HG02798 (cell line): ENCODE measurements around the gene ANKRD16.

Source experiments
- ATAC-seq: cut with Tn5 transposase; IDR thresholded peaks from one replicate; pipeline ENCODE4 v1.9.1; 2021; ENCODE audit warnings: mild to moderate bottlenecking; ENCODE audit not compliant: unreplicated experiment, poor library complexity

Gene ANKRD16

DNA sequence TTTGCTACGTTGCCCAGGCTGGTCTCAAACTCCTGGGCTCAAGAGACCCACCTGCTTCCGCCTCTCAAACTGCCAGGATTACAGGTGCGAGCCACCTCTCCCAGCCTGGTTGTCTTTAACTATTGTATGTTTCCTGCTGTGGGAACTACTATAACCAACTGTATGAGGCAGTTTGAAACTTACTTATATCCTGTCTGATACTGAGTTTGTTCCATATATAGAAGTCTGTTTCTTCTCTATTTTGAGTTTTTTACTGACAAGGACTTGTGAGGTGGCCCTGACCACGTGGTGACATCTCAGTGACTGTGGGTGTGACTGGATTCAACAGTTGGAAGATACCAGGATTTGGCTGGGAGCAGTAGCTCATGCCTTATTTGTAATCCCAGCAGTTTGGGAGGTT is 14.5 kb upstream of the ANKRD16 start:
- ATAC-seq, result peak; percentile 93

DNA sequence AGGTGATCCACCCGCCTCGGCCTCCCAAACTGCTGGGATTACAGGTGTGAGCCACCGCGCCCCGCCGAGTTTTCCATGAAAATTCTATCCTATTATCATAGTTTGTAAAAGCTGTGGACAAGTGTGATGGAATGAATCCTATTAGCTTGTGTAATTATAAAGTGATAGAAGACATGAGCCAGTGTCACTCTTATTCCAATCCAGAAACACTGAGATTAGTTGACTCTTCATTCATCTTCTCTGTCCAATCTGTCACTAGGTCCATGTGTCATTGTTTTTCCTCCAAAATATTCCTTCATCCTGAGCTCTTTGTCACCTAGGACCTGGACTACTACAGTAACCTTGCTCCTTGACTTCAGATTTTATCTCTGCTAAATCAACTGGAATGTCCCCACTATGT is 13.9 kb upstream of the ANKRD16 start:
- no peak for ATAC-seq

DNA sequence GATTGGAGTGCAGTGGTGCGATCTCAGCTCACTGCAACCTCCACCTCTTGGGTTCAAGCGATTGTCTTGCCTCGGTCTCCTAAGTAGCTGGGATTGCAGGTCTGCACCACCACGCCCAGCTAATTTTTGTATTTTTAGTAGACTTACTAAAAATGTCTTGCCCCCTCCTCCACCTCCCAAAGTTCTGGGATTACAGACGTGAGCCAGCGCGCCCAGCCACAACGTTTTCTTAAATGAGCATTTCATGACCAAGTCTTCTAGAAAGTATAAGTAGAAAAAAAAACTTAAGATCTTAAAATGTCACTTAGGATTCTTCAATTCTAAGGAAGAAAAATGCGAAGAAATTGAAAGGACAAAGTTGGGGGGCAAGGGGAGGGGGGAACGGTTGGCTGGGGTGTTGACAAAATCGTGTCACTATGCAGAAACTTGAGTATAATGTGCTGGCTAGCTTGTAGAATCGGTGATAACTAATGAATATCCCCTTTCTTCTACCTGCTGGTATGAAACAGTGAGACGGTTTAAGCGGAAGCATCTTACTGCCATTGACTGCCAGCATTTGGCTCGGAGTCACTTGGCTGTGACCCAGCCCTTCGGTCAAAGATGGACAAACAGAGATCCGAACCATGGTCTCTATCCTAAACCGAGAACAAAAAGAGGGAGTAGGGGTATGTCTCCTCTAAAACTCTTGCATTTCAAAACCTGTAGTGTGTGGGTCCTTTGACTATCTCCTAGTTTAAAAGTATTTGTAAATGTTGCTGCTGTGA is 13.0 kb upstream of the ANKRD16 start:
- no peak for ATAC-seq

DNA sequence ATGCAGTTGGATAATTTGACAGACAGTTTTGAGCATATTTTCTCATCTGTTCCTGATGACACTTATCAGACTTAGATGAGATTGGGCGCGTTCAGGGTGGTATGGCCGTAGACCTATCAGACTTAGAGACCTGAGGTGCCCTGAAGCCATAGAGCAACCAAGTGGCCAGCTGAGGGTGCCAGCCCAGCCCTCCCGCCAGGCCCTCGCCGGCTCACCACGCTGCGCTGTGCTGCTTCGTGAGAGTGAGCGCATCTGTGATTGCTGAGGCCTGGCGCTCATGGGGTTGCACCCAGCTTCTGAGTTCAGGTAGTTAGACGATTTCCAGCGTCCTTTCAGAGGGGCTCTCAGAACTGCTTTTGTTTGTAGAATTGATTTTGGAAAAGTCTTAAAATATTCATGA is 10.6 kb upstream of the ANKRD16 start:
- ATAC-seq, result no peak

DNA sequence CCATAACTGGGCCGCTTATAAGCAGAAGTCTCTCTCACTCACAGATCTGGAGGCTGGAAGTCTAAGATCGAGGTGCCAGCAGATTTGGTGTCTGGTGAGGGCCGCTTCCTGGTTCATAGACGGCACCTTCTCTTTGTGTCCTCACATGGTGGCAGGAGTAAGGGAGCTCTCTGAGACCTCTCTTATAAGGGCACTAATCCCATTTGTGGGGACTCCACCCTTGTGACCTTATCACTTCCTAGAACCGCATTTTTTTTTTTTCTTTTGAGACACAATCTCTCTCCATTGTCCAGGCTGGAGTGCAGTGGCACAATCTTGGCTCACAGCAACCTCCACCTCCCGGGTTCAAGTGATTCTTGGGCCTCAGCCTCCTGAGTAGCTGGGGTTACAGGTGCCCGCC is 8.5 kb upstream of the ANKRD16 start:
- ATAC-seq, result no peak

DNA sequence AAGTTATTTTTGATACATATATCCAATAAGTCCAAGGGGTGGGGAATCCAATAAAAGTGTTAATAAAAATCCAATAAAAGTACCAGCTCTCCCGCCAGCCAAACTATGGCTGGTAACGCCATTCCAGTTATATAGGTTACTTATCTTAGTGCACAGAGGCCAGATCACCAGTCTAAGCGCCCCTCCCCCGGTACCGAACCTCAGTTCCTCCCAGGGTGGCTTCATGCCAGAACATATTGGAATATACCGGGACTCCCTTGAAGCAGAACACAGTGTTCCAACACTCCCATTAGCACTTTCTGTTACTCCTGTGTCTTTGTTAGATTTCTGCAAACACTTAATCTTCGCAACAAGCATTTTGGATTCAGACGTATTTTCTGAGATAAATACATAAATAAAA is 7.8 kb upstream of the ANKRD16 start:
- no peak for ATAC-seq

DNA sequence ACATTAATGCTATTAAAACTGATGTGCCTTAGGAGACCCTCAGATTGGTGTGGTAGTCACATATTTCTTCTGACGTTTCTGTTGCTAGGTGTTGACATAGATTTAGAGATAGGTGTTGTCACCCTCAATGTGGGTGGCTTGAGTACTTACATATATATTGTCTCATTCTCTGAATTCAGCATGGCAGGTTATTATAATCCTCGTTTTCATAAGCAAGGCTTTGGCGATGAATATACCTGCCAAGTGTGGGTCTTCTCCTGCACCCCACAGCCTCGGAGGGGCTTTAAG is 7.3 kb upstream of the ANKRD16 start:
- ATAC-seq, result no peak

DNA sequence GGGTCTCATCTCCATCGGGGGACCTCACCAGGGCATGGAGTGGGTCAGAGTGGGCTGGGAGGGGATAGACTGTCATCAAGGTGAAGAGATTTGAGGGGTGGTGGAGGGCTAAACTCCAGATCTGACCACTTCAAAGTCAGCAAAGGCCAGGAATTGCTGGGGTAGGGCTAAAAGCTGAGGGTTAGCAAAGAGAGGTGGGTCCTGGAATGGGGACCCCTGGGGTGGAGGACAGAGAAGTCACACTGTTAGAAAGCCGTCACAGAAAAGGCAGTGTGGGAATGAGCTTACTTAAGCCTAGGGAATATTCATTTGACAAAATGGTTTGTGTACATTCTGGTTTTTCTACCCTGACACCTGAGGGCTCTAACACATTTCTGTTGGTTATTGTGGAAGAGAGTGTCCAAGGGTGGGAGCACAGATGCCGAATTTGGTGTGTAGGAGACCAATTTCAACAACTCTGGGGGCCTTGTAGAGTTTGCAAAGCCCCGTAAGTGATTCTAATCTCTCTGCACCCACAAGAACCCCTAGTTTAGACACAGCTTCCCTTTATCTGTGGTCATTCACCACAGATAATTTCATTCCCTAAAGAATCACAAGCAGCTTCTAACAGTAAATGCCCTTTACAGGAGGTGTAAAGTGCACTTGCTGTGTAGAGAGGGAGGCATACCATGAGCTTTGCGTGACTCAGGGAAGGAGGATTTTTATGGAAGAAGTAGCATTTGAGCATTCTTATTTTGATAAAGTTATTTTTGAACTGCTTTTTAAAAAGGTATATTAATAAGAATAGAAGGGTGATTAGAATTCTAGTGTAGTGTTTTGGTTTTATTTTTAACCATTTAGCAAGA is 6.7 kb upstream of the ANKRD16 start:
- ATAC-seq, result no peak

DNA sequence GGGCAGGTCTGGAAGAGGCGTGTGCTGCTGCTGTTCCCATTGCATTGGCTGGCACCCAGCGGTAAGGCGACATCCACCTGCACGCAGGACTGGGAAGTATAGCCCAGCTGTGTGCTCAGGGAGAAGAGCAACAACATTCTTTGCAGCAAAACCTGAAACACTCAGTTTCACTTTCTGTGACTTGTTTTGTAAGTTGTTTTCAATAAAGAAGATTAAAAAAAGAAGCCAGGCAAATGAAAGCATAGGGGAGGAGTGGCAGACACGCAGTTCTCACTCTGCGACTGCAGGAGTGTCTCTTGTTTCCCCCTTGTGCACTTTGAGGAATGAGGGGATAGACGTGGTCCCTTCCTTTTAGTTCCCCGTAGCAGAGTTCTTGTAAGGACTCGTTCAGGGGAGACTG is 6.1 kb upstream of the ANKRD16 start:
- peak; percentile 70 for ATAC-seq

DNA sequence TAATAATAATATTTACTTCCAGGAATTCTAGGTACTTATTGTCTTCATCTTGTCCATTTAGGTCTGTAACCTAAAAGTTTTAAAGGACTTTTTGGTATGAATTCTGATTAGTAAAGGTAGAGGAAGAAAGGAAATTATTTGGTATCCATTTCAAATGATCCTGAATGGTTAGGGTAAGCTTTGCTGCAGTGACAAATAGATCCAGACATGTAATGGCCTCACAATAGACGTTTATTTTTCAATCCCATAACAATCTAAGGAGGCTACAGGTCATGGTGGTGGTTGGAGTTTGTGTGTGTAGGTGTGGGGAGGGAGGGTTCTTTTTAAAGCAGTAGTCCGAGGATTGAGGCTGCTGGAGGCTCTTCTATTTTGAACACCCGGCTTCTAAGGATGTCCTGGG is 5.7 kb upstream of the ANKRD16 start:
- no peak for ATAC-seq

DNA sequence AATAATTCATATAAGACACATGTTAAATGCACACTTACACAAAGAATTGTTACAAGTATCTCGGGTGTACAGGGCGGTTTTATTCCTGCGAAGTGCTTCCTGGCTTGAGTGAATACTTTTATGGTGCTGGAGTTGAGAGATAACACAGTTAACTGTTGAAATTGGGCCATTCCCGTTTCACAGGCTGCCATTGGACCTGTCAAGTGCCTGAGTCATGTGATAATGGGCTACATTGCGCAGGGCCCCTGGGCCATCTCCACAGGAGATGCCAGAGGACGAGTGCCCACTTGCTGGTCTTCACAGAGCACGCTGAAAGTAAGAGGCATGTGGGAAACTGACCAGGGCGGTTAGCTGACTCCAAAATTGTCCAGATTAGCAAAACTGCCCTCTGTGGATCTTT is 5.2 kb upstream of the ANKRD16 start:
- ATAC-seq, result no peak

DNA sequence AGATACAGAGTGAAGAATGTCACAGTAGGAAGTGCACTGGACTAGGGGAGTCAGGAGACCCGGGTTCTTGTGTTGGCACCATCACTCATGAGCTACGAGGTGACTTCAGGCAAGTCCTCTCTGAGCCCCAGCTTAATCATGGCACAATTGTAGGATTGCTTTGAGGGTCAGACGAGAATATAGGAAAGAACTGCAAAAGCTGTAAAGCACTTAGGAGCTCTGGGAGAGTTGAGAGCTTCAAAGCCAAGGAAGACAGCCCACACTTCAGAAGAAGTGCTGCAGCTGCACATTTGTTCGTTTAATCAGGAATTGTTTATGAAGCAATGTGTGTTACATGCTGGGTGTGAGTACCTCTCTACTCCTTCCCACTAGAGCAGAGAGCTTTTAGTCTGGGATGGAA is 4.7 kb upstream of the ANKRD16 start:
- no peak for ATAC-seq

DNA sequence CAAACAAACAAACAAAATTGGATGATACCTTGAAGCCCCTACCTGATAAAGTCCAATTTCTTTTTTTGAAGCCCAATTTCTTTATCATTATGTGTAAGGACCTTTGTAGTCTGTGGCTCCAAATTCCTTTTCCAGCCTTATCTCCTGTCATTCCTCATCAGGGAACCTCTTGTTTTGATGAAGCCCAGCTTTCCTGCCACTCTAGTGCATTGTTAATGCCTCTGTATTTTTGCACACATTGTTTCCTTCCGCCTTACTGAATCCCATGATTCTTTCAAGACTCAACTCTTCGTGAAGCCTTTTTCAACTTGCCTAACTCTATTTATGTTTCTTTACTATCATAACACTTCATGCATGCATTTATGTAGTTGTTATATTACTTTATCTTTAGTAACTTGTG is 3.6 kb upstream of the ANKRD16 start:
- ATAC-seq, result no peak

DNA sequence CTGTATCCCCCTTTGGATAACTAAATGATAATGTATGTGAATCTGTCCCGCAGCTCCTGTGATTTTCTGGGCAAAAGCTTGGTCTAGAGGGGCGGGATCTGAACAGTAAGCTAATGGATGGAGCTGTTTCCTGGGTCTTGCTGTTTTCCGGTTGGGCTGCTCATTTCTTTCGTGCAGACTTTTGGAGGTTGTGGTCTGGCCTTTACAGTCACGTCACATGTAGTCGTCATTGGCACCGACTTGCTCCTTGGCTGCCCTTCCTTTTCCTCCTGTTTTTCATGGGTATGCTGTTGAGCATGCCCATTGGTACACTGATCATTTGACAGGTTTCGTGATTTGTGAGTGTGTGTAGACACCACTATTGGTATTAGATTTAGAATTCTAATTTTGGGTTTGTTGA is 2.3 kb upstream of the ANKRD16 start:
- ATAC-seq, result no peak

DNA sequence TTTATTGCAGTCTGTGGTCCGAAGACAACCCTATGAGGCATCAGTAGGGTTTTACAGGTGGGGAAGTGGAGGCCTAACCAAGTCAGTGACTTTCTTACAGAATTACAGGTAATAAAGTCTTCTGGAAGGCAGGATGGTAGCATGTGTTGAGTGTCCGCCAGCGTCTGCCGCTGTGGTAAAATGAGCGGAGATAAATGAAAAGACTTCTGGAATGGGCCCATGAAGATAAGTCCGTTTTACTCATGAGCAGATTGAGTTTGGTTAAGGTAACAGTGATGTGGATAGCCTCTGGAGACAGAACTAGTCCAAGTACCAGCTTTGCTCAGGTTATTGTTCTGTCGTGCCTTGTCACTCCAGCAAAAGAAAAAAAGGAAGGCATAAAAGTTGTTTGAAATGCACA is 1.3 kb upstream of the ANKRD16 start:
- no peak for ATAC-seq

DNA sequence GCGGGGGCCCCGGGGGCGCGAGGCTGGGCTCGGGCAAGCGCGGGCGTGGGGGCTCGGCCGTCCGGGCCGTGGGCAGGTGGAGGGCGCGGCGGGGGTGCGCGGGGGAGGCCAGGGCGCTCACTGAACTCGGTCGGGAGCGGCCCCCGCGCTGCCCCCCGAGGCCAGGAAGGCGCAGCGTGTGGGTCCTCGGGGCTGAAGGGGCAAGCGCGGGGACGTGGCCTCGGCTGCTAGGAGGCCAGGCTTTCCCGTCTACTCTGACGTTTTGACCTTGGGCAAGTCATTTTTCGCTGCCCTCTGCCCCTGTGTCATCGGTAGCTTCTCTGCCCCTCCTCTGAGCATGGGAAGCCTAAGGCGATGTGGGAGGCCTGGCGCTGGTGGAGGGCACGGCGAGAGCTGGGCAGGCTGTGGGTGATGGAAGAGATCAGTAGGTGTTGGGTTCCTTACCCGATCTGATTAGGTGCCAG is 791 bp upstream of the ANKRD16 start:
- peak; percentile 4 for ATAC-seq

DNA sequence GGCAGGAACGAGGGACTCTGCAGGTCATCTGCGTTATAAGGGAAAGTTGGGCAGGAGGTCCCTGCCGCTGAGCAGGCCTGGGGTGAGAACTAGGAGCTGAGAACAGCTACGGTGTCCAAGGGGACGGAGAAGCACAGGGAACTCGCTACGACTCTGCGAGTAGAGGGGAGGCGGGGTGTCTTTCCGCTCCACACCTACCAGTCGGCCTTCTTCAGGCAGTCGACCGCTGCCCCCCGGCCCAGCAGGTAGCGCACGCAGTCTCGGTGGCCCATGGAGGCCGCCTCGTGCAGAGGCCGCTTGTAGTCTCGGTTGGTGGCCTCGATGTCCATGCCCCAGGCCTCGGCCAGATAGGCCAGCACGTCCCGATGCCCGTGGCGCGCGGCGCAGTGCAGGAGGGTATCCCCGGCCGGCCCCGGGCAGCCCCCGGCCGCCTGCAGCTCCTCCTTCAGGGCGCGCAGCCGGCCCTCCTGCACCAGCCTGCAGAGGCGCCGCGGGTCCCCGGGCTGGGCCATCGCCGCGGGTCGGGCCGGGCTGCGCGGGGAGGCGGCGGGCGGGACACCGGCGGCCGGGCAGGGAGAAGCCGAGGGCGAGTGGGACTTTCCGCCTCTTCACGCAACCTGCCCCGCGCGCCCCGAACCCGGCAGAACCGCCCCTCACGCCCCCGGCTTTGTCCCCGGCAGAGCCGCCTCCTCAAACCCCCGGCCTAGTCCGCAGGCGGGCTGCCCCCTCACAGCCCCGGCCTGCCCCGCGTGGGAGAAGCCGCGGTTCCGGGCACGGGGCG is 660 bp downstream of the ANKRD16 start:
- ATAC-seq, result peak; percentile 22

DNA sequence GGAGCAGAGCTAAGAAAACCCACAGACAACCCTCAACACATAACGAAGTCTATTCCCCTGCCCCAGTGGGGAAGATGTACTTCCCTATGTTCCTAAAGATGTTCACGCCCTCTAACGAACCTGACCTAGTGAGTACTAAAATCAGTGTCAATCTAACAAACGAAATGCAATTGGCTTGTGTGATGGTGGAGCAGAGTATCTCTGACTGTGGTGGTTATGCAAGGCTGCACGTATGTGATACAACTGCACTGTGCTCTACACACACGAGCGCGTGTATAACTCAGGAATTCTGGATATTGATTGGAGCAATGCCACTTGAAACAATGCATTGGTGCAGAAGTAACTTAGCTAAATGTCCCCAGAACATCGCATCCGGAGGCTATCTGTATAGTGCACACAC is 1.3 kb downstream of the ANKRD16 start:
- ATAC-seq, result no peak

DNA sequence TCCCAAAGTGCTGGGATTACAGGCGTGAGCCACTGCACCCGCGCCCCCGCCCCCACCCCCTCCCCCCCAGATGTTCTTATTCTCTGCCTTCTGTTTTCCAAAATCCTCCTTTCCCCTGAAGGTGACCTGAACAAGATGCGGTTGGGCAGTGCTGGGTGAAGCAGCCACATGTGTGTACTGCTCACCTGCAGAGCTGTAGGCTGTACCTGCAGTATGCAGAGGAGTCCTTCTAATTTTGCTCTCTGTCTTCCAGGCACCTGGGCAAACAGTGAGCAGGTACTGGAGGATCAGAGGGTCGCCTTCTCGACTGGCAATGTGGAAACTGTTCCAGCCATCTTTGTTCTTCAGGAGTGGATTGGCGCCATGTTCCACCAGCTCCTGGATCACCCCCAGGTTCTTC is 2.1 kb downstream of the ANKRD16 start:
- no peak for ATAC-seq

DNA sequence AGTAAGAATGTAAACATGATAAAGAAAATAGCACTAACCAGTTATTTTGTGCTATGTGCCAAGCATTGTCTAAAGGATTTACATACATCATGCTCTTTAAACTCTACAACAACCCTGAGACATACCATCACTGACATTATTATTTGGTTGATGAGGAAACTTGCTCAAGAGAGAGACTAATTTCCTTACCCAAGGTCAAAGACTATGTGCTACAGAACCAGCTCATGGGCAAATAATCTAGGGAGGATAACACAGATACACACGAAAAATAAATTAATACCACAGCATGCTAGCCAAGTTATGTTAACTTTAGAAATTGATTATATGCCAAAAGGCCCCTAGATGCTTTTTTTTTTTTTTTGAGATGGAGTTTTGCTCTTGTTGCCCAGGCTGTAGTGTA is 2.7 kb downstream of the ANKRD16 start:
- ATAC-seq, result no peak

DNA sequence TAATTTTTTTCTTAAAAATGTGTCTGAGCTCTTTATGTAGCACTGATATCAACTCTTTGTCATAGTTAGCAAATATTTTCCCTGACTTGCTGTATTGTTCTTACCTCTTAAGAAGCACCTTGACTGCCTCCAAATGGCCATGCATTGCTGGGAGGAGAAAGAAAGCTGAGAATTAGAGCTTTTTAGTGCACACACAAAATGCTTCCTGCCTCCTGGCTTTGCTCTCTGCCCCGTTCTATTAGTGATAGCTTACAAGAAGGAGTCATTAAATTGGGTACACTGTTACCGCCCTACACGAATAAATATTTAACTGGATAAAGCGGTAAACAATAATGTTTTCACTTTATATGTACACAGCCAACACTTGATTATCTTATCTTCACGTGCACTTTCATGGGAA is 4.1 kb downstream of the ANKRD16 start:
- no peak for ATAC-seq
